GM23338 (cell line): Measurements from ENCODE around the gene ELN. TPM values are rescaled to one million over a fixed set of nuclear protein-coding genes. Genes with fewer than 3 reads are reported as not detected.

ENCODE experiments used
- ATAC-seq: fragments of 200-7000 bp; cut with Tn5 transposase; 3 replicates; pipeline ENCODE4 v1.9.1; 2020
- DNase-seq: peaks from one replicate; pipeline ENCODE4 v3.0.0-alpha.2; 2015; ENCODE audit warnings: low spot score
- H2AFZ ChIP-seq: fragments of 200-600 bp; sonication (generic); 2 replicates; pipeline ENCODE4 v1.8.0; 2016; ENCODE audit warnings: antibody characterized with exemption, mild to moderate bottlenecking, moderate library complexity
- H3F3A ChIP-seq: fragments of 200-600 bp; sonication (generic); replicated peaks from 2 replicates; pipeline ENCODE4 v1.8.0; 2017; ENCODE audit warnings: antibody characterized with exemption, mixed run types, low read depth
- H3K27ac ChIP-seq: fragments of 200-600 bp; sonication (generic); 2 replicates; pipeline ENCODE4 v1.6.1; 2016; ENCODE audit warnings: low read depth
- H3K27me3 ChIP-seq: fragments of 200-600 bp; sonication (generic); 2 replicates; pipeline ENCODE4 v1.8.0; 2016; ENCODE audit warnings: mild to moderate bottlenecking, mixed run types, moderate library complexity; ENCODE audit not compliant: insufficient read depth
- H3K36me3 ChIP-seq: fragments of 200-600 bp; sonication (generic); 2 replicates; pipeline ENCODE4 v1.8.0; 2016; ENCODE audit warnings: mild to moderate bottlenecking; ENCODE audit not compliant: insufficient read depth
- H3K4me1 ChIP-seq: fragments of 200-600 bp; sonication (generic); 2 replicates; pipeline ENCODE4 v1.8.0; 2016; ENCODE audit warnings: mild to moderate bottlenecking, moderate library complexity; ENCODE audit not compliant: insufficient read depth
- H3K4me2 ChIP-seq: fragments of 200-600 bp; sonication (generic); 2 replicates; pipeline ENCODE4 v1.7.1; 2017; ENCODE audit warnings: mixed run types
- H3K4me3 ChIP-seq: fragments of 200-600 bp; sonication (generic); 2 replicates; pipeline ENCODE4 v1.6.1; 2016; ENCODE audit warnings: mixed run types
- H3K79me2 ChIP-seq: fragments of 200-600 bp; sonication (generic); replicated peaks from 2 replicates; pipeline ENCODE4 v1.8.0; 2017; ENCODE audit warnings: mild to moderate bottlenecking; ENCODE audit not compliant: insufficient read depth
- H3K9me2 ChIP-seq: fragments of 200-600 bp; sonication (generic); 2 replicates; pipeline ENCODE4 v1.8.0; 2017; ENCODE audit not compliant: insufficient read depth
- H4K20me1 ChIP-seq: fragments of 200-600 bp; sonication (generic); replicated peaks from 2 replicates; pipeline ENCODE4 v1.8.0; 2017; ENCODE audit warnings: mild to moderate bottlenecking; ENCODE audit not compliant: insufficient read depth
- H3K27ac Mint-ChIP-seq: 2 replicates; pipeline ENCODE4 v1.8.0; 2020; ENCODE audit warnings: inconsistent platforms, mild to moderate bottlenecking, moderate library complexity, mixed read lengths
- H3K27me3 Mint-ChIP-seq: 3 replicates; pipeline ENCODE4 v1.8.0; 2022; ENCODE audit warnings: low read depth, mild to moderate bottlenecking, moderate library complexity, mixed read lengths, inconsistent platforms; ENCODE audit not compliant: insufficient read depth, poor library complexity
- H3K36me3 Mint-ChIP-seq: 3 replicates; pipeline ENCODE4 v1.8.0; 2021; ENCODE audit warnings: low read depth, mild to moderate bottlenecking, inconsistent platforms, moderate library complexity, mixed read lengths
- H3K4me1 Mint-ChIP-seq: 3 replicates; pipeline ENCODE4 v1.8.0; 2020; ENCODE audit warnings: mild to moderate bottlenecking, inconsistent platforms, mixed read lengths
- H3K4me3 Mint-ChIP-seq: 3 replicates; pipeline ENCODE4 v1.8.0; 2021; ENCODE audit warnings: moderate library complexity, mild to moderate bottlenecking, inconsistent platforms, mixed read lengths
- H3K9me3 Mint-ChIP-seq: 3 replicates; pipeline ENCODE4 v1.8.0; 2020; ENCODE audit warnings: moderate library complexity, mild to moderate bottlenecking, inconsistent platforms, mixed read lengths
- CREB1 ChIP-seq: fragments of 250-450 bp; sonication (Bioruptor Pico); IDR thresholded peaks from 2 replicates; pipeline ENCODE4 v1.5.0; 2020; ENCODE audit warnings: low read depth, mild to moderate bottlenecking, moderate library complexity
- CTCF ChIP-seq, 2 experiments: fragments of 200-600 bp in 1 of 2; sonication (generic) in 1 of 2; conservative IDR thresholded peaks; 2 replicates each; pipeline versions ENCODE4 v1.5.1 to v1.6.1; 2016 to 2017; ENCODE audit warnings: antibody characterized with exemption in 2 of 2, low read depth in 2 of 2, mild to moderate bottlenecking in 2 of 2, moderate library complexity in 1 of 2
- ETS1 ChIP-seq: IDR thresholded peaks from 2 replicates; pipeline ENCODE4 v1.6.1; 2016; ENCODE audit warnings: antibody characterized with exemption
- EZH2 ChIP-seq: fragments of 200-600 bp; sonication (generic); IDR thresholded peaks from one replicate; pipeline ENCODE4 v1.8.0; 2017; ENCODE audit warnings: antibody characterized with exemption, mild to moderate bottlenecking, low read depth; ENCODE audit not compliant: unreplicated experiment
- NANOG ChIP-seq: IDR thresholded peaks from 2 replicates; pipeline ENCODE4 v1.6.1; 2016; ENCODE audit warnings: antibody characterized with exemption, borderline replicate concordance
- POLR2AphosphoS5 ChIP-seq: IDR thresholded peaks from 2 replicates; pipeline ENCODE4 v1.6.1; 2016; ENCODE audit warnings: antibody characterized with exemption, low read depth
- REST ChIP-seq: IDR thresholded peaks from one replicate; pipeline ENCODE4 v1.6.1; 2018; ENCODE audit warnings: antibody characterized with exemption; ENCODE audit not compliant: unreplicated experiment
- ZNF331 ChIP-seq: fragments of 250-450 bp; sonication (Bioruptor Pico); IDR thresholded peaks from 2 replicates; pipeline ENCODE4 v1.5.0; 2020; ENCODE audit warnings: low read depth, mild to moderate bottlenecking, moderate library complexity
- polyA plus RNA-seq: library from polyadenylated mRNA; unstranded; fragments of >200 nt; fragmentation: Nextera tagmentation; extraction: Ambion mirVana; gene quantifications from 2 replicates; pipeline ENCODE4 v1.2.1, GENCODE V29; 2016
- total RNA-seq: library from RNA; depleted of rRNA; stranded (reverse); fragments of >200 nt; shearing (Covaris generic); gene quantifications from 2 replicates; pipeline ENCODE4 v1.2.3, GENCODE V29; 2014

Gene ELN
- total and polyA plus RNA-seq, 2 experiments from 2014 or later = 1.1 to 5.6 TPM

- no peak for ATAC-seq
- Histone ChIP-seq H4K20me1 (no peaks in the 10 kb centered on the region), H3K4me3 (no peak overlapping the region), H3K4me2 (no peak overlapping the region), H3K27me3 (no peaks in the 10 kb centered on the region), H3K36me3 (no peaks in the 10 kb centered on the region), H3K27ac (no peak overlapping the region), H3K9me2 (no peaks in the 10 kb centered on the region), H3K4me1 (no peaks in the 10 kb centered on the region), H2AFZ (no peak overlapping the region), H3F3A (no peaks in the 10 kb centered on the region), H3K79me2 (no peaks in the 10 kb centered on the region)
- peaks cover 15% of the 10 kb centered on the region for H3K27me3 Mint-ChIP-seq
- no peak overlapping the region for H3K27ac Mint-ChIP-seq
- H3K36me3 Mint-ChIP-seq = no peaks in the 10 kb centered on the region; the same call in 2 of the 3 replicates
- no peak for DNase-seq
- peaks cover 6% of the 10 kb centered on the region for H3K4me1 Mint-ChIP-seq
- H3K4me3 Mint-ChIP-seq = no peak overlapping the region
- no peaks in the 10 kb centered on the region; the same call in 2 of the 3 replicates for H3K9me3 Mint-ChIP-seq
- TF ChIP-seq CREB1 (CRISPR knock-in tag) (no peak), CTCF (conservative IDR thresholded peaks at IDR 0.05; ENCODE audit: low read depth in 2 of 2) (no peak), EZH2 (no peak), POLR2AphosphoS5 (no peak)
Measured at GRCh38 chr7:74069086-74069541, 41.1 kb downstream of the ELN start.

GRCh38 chr7:74069790-74070618 is 42.0 kb downstream of the ELN start:
- Histone ChIP-seq H3F3A (no peaks in the 10 kb centered on the region), H3K79me2 (no peaks in the 10 kb centered on the region), H4K20me1 (no peaks in the 10 kb centered on the region), H3K27me3 (no peaks in the 10 kb centered on the region), H3K9me2 (no peaks in the 10 kb centered on the region), H3K36me3 (no peaks in the 10 kb centered on the region), H3K4me2 (no peak overlapping the region), H2AFZ (no peak overlapping the region), H3K4me3 (no peak overlapping the region), H3K27ac (no peak overlapping the region), H3K4me1 (no peaks in the 10 kb centered on the region)
- DNase-seq = no peak
- Mint-ChIP-seq H3K27me3 (peaks cover 15% of the 10 kb centered on the region), H3K4me3 (no peak overlapping the region; the same call in 2 of the 3 replicates), H3K4me1 (peaks cover 6% of the 10 kb centered on the region), H3K27ac (no peak overlapping the region), H3K9me3 (no peaks in the 10 kb centered on the region; the same call in 2 of the 3 replicates), H3K36me3 (no peaks in the 10 kb centered on the region; the same call in 2 of the 3 replicates)
- no peak for ATAC-seq
- no peak for TF ChIP-seq POLR2AphosphoS5
- no peak for TF ChIP-seq ETS1
- TF ChIP-seq CTCF (conservative IDR thresholded peaks at IDR 0.05; ENCODE audit: low read depth in 2 of 2) = no peak
- TF ChIP-seq REST = no peak
- no peak for TF ChIP-seq NANOG
- no peak for TF ChIP-seq ZNF331 (CRISPR knock-in tag)
